ENCODE results near the gene TMEM250. TPM values are rescaled to one million over a fixed set of nuclear protein-coding genes. Genes with fewer than 3 reads are reported as not detected.
A peak's percentile ranks its signal among the peaks of the same experiment; 100 is the strongest.

TMEM250 gene, protein sequence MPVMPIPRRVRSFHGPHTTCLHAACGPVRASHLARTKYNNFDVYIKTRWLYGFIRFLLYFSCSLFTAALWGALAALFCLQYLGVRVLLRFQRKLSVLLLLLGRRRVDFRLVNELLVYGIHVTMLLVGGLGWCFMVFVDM
- total RNA-seq = 10 to 100 TPM; 23.7 to 35.6 (median 30.2) TPM
- 10 to 100 TPM; 25.4 to 48.4 (median 27.6) TPM for polyA plus RNA-seq

DNA sequence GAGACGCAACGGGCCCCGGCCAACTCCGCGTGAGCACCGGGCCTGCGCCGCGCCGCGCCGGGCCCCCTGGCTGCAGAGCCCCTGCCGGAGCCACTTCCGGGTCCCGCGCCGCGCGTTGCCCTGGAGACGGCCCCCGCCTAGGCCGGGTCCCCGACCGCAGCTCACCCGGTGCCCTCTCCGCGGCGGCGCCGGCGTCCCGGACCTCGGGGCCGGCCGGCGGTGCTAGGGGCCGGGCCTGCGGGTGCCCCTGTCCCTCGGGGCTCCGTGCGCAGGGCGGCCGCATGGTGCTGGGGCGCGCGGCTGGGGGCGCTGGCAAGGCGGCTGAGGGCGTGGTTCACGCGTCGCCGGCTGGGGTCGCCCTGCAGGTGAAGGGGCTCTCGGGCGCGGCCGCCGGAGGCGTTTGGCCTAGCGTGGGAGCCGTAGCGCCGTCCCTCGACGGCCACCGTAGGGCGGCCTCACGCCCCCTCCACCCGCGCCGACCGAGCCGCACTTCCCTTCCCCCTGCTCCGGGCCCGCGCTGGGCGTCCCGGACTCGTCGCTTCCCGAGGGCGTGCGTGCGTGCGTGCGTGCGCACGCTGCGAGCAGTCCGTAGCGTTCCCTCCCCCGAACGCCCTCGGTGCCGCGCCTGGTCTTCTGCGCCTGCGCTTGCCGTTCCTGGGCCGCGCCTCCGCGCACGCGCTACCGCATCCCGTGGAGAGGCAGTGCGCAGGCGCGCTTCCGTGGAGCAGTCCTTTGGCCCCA, at the start of gene TMEM250:
Gene TMEM250, minus strand, starts transcription at position 556 of the 741 bp plus-strand sequence. CDS start 1,975 bp downstream, outside the sequence.
- Histone ChIP-seq H3K27me3 (no peaks in the 10 kb centered on the region), H3K27ac (peak within 1 kb of the TSS; percentile 93 to 99 (median 98)), H3K36me3 (peaks cover 7 to 33% (median 16%) of the 10 kb centered on the region in 4 donors), H3K9me3 (no peaks in the 10 kb centered on the region), H3K4me3 (peak within 1 kb of the TSS; percentile 54 to 98 (median 88)), H3K4me1 (peaks cover 0 to 49% (median 36%) of the 10 kb centered on the region in 4 donors)
- TF ChIP-seq, protein P1, sequence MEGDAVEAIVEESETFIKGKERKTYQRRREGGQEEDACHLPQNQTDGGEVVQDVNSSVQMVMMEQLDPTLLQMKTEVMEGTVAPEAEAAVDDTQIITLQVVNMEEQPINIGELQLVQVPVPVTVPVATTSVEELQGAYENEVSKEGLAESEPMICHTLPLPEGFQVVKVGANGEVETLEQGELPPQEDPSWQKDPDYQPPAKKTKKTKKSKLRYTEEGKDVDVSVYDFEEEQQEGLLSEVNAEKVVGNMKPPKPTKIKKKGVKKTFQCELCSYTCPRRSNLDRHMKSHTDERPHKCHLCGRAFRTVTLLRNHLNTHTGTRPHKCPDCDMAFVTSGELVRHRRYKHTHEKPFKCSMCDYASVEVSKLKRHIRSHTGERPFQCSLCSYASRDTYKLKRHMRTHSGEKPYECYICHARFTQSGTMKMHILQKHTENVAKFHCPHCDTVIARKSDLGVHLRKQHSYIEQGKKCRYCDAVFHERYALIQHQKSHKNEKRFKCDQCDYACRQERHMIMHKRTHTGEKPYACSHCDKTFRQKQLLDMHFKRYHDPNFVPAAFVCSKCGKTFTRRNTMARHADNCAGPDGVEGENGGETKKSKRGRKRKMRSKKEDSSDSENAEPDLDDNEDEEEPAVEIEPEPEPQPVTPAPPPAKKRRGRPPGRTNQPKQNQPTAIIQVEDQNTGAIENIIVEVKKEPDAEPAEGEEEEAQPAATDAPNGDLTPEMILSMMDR (IDR thresholded peaks at IDR 0.05) = peak in 1 of 4 experiments; percentile 12
- TF ChIP-seq POLR2A (IDR thresholded peaks at IDR 0.05) (no peak), EP300 (IDR thresholded peaks at IDR 0.05) (peak in 1 of 4 donors; percentile 56), POLR2AphosphoS5 (IDR thresholded peaks at IDR 0.05) (peak; percentile 95 to 97 (median 96))
- peak; percentile 98 for DNase-seq
- WGBS, 2 donors = 0 to 1% methylated on average over 112 of the region's 112 CpGs
- intact Hi-C loops (cut with DNase I) = loop anchor here (2.0 to 10.0 kb wide), 5 partner anchors 24 to 212 kb away; partner anchors contain the start of genes CAMSAP1, NACC2 and UBAC1

DNA sequence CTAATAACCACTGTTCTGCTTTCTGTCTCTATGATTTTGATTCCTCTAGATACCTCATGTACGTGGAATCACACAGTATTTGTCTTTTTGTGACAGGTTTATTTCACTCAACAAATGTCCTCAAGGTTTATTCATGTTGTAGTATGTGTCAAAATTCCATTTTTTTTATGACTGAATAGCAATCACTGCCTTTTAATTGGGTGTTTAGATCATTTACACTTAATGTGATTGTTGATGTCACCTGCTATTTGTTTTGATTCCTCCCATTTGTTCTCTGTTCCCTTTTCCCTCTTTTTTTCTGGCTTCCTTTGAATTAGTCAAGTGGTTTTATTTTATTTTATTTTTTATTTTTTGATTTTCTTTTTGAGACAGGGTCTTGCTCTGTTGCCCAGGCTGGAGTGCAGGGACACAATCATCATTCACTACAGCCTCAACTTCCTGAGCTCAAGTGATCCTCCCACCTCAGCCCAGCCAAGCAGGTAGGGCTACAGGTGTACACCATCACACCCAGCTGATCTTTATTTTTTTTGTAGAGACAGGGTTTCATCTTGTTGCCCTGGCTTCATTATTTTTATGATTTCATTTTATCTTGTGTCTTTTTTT, 44.7 kb upstream of the TMEM250 start:
- TF ChIP-seq, protein P1 (IDR thresholded peaks at IDR 0.05) = no peak
- TF ChIP-seq POLR2AphosphoS5 (IDR thresholded peaks at IDR 0.05) (no peak), EP300 (IDR thresholded peaks at IDR 0.05) (no peak)
- H3K36me3 ChIP-seq = no peaks in the 10 kb centered on the region
- no peak overlapping the region for H3K4me3 ChIP-seq
- no peak overlapping the region for H3K27ac ChIP-seq
- intact Hi-C loops (cut with DNase I) = no loop called here
- peaks cover 0 to 17% (median 4%) of the 10 kb centered on the region in 3 donors for H3K27me3 ChIP-seq
- 40 to 65% methylated on average over 1 of the region's 1 CpG for WGBS, 2 donors
- H3K4me1 ChIP-seq = no peaks in the 10 kb centered on the region
- H3K9me3 ChIP-seq = no peaks in the 10 kb centered on the region
- no peak for DNase-seq

DNA sequence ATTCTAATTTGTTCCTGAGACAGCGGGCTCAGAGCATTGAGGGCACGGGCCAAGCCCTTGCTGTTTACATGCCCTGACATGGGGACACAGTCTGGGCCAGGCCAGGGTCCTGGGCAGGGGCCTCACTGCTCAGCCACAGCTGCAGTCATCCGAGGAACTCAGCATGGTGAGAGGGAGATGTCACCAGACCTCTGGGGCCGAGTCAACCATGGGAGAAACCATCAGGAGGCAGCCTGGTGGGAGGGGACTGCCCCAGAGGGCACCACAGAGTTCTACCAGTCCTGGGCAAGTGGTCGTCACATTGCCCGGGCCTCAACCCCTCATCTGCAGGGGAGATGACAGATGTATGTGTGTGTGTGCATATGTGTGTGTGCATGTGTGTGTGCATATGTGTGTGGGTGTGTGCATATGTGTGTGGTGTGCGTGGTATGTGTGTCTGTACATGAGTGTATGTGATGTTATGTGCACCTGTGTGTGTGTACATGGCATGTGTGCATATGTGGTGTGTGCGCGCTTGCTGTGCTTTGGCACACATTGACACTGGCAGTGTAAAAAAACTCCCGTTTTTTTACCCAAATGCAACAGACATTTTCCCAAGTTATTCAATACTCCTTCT, 42.4 kb upstream of the TMEM250 start:
- intact Hi-C loops (cut with DNase I) = no loop called here
- peaks cover 0 to 35% (median 16%) of the 10 kb centered on the region in 3 donors for H3K27me3 ChIP-seq
- no peak overlapping the region for H3K27ac ChIP-seq
- TF ChIP-seq, protein P1 (IDR thresholded peaks at IDR 0.05) = no peak
- no peak for TF ChIP-seq POLR2AphosphoS5 (IDR thresholded peaks at IDR 0.05)
- TF ChIP-seq EP300 (IDR thresholded peaks at IDR 0.05) = no peak
- TF ChIP-seq POLR2A (IDR thresholded peaks at IDR 0.05) = no peak
- WGBS, 2 donors = 66 to 77% methylated on average over 10 of the region's 10 CpGs
- H3K9me3 ChIP-seq = no peaks in the 10 kb centered on the region
- H3K36me3 ChIP-seq = no peaks in the 10 kb centered on the region
- H3K4me1 ChIP-seq = no peaks in the 10 kb centered on the region
- DNase-seq = no peak
- H3K4me3 ChIP-seq = no peak overlapping the region

DNA sequence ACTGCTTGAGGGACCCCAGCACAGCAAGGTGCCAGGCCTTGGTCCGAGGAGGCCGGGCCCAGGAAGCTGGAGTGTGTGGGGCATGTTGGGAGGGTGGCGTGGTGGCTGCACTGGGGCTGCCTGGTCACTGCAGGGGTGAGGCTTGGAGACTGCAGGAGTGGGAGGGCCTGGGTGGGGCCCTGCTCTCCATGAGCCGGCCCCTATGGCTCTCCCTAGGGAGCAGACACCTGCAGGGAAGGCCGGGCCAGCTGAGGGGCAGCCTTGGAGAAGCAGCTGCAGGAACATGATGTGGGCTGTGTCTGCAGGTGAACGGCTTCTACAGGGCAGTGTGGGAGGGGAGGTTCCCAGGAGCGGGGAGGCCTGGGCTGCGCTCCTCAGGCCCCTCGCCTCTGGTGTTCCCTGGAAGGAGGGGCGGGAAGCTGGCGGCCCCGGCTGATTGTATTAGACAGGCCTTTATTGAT, 41.7 kb upstream of the TMEM250 start:
- no peak overlapping the region for H3K4me3 ChIP-seq
- no peak overlapping the region for H3K27ac ChIP-seq
- intact Hi-C loops (cut with DNase I) = no loop called here
- H3K4me1 ChIP-seq = no peaks in the 10 kb centered on the region
- H3K27me3 ChIP-seq = peaks cover 0 to 42% (median 22%) of the 10 kb centered on the region in 3 donors
- 54 to 80% methylated on average over 12 of the region's 12 CpGs for WGBS, 2 donors
- TF ChIP-seq POLR2A (IDR thresholded peaks at IDR 0.05) (no peak), EP300 (IDR thresholded peaks at IDR 0.05) (no peak), POLR2AphosphoS5 (IDR thresholded peaks at IDR 0.05) (no peak)
- TF ChIP-seq, protein P1 (IDR thresholded peaks at IDR 0.05) = no peak
- H3K9me3 ChIP-seq = no peaks in the 10 kb centered on the region
- no peaks in the 10 kb centered on the region for H3K36me3 ChIP-seq
- no peak for DNase-seq

Measured in sigmoid colon (tissue), 7 donors.